ENCODE data around the gene ARHGAP19. TPM values are rescaled to one million over a fixed set of nuclear protein-coding genes. Genes with fewer than 3 reads are reported as not detected.

Gene ARHGAP19
- total and polyA plus RNA-seq, 9 of the 15 experiments (the other 6 are each of a cell fraction or from before 2014, with no cell fraction given): 14.8 to 49.5 (median 26.8) TPM

DNA sequence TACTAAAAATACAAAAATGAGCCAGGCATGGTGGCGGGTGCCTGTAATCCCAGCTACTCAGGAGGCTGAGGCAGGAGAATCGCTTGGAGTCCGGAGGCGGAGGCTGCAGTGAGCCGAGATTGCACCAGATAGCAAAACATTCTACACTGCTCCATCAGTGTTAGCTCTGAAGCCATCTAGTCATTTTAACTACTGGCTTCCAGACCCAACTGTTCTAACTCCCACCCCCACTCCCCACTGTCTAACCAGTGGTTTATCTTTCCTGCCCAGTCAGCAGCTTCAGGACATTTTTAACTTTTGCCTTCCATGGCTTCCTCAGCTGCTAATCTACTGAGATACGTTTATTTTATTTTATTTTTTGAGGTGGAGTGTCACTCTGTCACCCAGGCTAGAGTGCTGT, 20.5 kb upstream of the ARHGAP19 start (continued):
- TF ChIP-seq HEY1 (CRISPR knock-in tag; IDR thresholded peaks at IDR 0.05; ENCODE audit: borderline replicate concordance) (no peak), NONO (IDR thresholded peaks at IDR 0.05; ENCODE audit: low read depth in 2 of 2, low read length in 1 of 2) (no peak), ZNF436 (CRISPR knock-in tag; IDR thresholded peaks at IDR 0.05) (no peak), SREBF1 (IDR thresholded peaks at IDR 0.05; ENCODE audit: borderline replicate concordance, low read depth, low read length) (no peak), POLR2AphosphoS5 (IDR thresholded peaks at IDR 0.05; ENCODE audit: control insufficient read depth, insufficient read depth, low read depth, low read length) (peak; percentile 61; the same call in 1 of the 2 replicates), BCOR (IDR thresholded peaks at IDR 0.05) (peak; percentile 71), MAFK (IDR thresholded peaks at IDR 0.05; ENCODE audit: low read length) (peak; percentile 70), IRF9 (tag; IDR thresholded peaks at IDR 0.05) (no peak), SMARCE1 (IDR thresholded peaks at IDR 0.05) (peak; percentile 36; the same call in 1 of the 2 replicates), ZNF277 (CRISPR knock-in tag; IDR thresholded peaks at IDR 0.05; ENCODE audit: borderline replicate concordance) (no peak), TEAD4 (IDR thresholded peaks at IDR 0.05; ENCODE audit: low read length) (peak; percentile 43; the same call in 1 of the 2 replicates), TEAD4 (CRISPR knock-in tag; IDR thresholded peaks at IDR 0.05; ENCODE audit: borderline replicate concordance) (no peak), TCF3 (CRISPR knock-in tag; IDR thresholded peaks at IDR 0.05) (peak; percentile 71), PRMT5 (CRISPR knock-in tag; IDR thresholded peaks at IDR 0.05) (no peak), MEF2A (IDR thresholded peaks at IDR 0.05; ENCODE audit: control insufficient read depth, low read depth, low read length) (0 out of 2 replicates have a peak, but pooled peaks have one; percentile 51), ARID3B (CRISPR knock-in tag; IDR thresholded peaks at IDR 0.05; ENCODE audit: borderline replicate concordance) (no peak), TBP (optimal IDR thresholded peaks at IDR 0.05; ENCODE audit: low read depth, low read length) (no peak), HCFC1 (IDR thresholded peaks at IDR 0.05; ENCODE audit: low read depth, low read length) (no peak), U2AF1 (optimal IDR thresholded peaks at IDR 0.05; ENCODE audit: low read depth, low read length) (no peak)
- TF ChIP-seq, protein P1, sequence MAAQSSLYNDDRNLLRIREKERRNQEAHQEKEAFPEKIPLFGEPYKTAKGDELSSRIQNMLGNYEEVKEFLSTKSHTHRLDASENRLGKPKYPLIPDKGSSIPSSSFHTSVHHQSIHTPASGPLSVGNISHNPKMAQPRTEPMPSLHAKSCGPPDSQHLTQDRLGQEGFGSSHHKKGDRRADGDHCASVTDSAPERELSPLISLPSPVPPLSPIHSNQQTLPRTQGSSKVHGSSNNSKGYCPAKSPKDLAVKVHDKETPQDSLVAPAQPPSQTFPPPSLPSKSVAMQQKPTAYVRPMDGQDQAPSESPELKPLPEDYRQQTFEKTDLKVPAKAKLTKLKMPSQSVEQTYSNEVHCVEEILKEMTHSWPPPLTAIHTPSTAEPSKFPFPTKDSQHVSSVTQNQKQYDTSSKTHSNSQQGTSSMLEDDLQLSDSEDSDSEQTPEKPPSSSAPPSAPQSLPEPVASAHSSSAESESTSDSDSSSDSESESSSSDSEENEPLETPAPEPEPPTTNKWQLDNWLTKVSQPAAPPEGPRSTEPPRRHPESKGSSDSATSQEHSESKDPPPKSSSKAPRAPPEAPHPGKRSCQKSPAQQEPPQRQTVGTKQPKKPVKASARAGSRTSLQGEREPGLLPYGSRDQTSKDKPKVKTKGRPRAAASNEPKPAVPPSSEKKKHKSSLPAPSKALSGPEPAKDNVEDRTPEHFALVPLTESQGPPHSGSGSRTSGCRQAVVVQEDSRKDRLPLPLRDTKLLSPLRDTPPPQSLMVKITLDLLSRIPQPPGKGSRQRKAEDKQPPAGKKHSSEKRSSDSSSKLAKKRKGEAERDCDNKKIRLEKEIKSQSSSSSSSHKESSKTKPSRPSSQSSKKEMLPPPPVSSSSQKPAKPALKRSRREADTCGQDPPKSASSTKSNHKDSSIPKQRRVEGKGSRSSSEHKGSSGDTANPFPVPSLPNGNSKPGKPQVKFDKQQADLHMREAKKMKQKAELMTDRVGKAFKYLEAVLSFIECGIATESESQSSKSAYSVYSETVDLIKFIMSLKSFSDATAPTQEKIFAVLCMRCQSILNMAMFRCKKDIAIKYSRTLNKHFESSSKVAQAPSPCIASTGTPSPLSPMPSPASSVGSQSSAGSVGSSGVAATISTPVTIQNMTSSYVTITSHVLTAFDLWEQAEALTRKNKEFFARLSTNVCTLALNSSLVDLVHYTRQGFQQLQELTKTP (IDR thresholded peaks at IDR 0.05; ENCODE audit: low read depth in 1 of 2, partially characterized antibody in 2 of 2): peak in 1 of 2 experiments; percentile 34

All from K562 (cell line).